Breast epithelium (tissue), 4 donors: Measurements from ENCODE around the gene PPP1R37. TPM values are rescaled to one million over a fixed set of nuclear protein-coding genes. Genes with fewer than 3 reads are reported as not detected.

Experiments used
- DNase-seq, 2 donors: peaks; one replicate each; pipeline ENCODE4 v3.0.0-alpha.2; 2019; ENCODE audit warnings: low spot score in 2 of 2
- H3K27ac ChIP-seq, 2 donors: fragments of 200-600 bp; sonication (generic) in 1 of 2; one replicate each; pipeline ENCODE4 v1.5.1; 2016 to 2019; ENCODE audit warnings: mild to moderate bottlenecking in 1 of 2
- H3K27me3 ChIP-seq, 2 donors: fragments of 200-600 bp; sonication (generic) in 1 of 2; one replicate each; pipeline versions ENCODE4 v1.5.1 to v1.6.0; 2017 to 2019; ENCODE audit warnings: control low read depth in 1 of 2, mild to moderate bottlenecking in 1 of 2
- H3K36me3 ChIP-seq: fragments of 200-600 bp; one replicate; pipeline ENCODE4 v1.5.1; 2019
- H3K4me1 ChIP-seq, 2 donors: fragments of 200-600 bp; sonication (generic); one replicate each; pipeline ENCODE4 v1.5.1; 2016 to 2019; ENCODE audit warnings: control low read depth in 1 of 2
- H3K4me3 ChIP-seq, 3 donors: fragments of 200-600 bp; sonication (generic); 1 replicate in 2 of 3; 2 replicates in 1 of 3; pipeline ENCODE4 v1.5.1; 2016 to 2019; ENCODE audit warnings: mild to moderate bottlenecking in 3 of 3, moderate library complexity in 2 of 3
- H3K9me3 ChIP-seq, 2 donors: fragments of 200-600 bp; sonication (generic) in 1 of 2; one replicate each; pipeline ENCODE4 v1.5.1; 2016 to 2019; ENCODE audit warnings: control low read depth in 1 of 2
- CTCF ChIP-seq, 3 donors: fragments of 450-650 bp; IDR thresholded peaks; one replicate each; pipeline ENCODE4 v1.5.1; 2016 to 2017; ENCODE audit warnings: antibody characterized with exemption in 3 of 3, mild to moderate bottlenecking in 3 of 3, moderate library complexity in 3 of 3
- POLR2A ChIP-seq: fragments of 450-650 bp; IDR thresholded peaks from one replicate; pipeline ENCODE4 v1.6.1; 2016; ENCODE audit warnings: antibody characterized with exemption, mild to moderate bottlenecking, moderate library complexity
- POLR2AphosphoS5 ChIP-seq, 3 donors: sonication (generic); formaldehyde crosslinking; IDR thresholded peaks; one replicate each; pipeline ENCODE4 v1.6.1; 2017; ENCODE audit warnings: antibody characterized with exemption in 3 of 3
- intact Hi-C: fragments of 100-400 bp; cut with DNase I; formaldehyde crosslinking; loops from one replicate; pipeline ENCODE4 v1.15.1; 2023; ENCODE audit warnings: low total_unique reads
- total RNA-seq, 3 donors: library from RNA; depleted of rRNA; stranded (reverse); fragments of >200 nt; gene quantifications; one replicate each; pipeline ENCODE4 v1.1.0, GENCODE V29; 2016

PPP1R37 gene
- total RNA-seq, 3 donors from 2014 or later: 18.6 to 50.8 (median 33.8) TPM

- DNase-seq: no peak
- Histone ChIP-seq H3K9me3 (no peaks in the 10 kb centered on the region), H3K27me3 (no peaks in the 10 kb centered on the region), H3K4me3 (no peak overlapping the region), H3K4me1 (peaks cover 0 to 9% of the 10 kb centered on the region in 2 donors), H3K36me3 (no peaks in the 10 kb centered on the region), H3K27ac (no peak overlapping the region)
- intact Hi-C loops: loop anchor here (5.0 kb wide), 1 partner anchor 1722 kb away; no protein-coding TSS in a partner anchor
- TF ChIP-seq POLR2AphosphoS5 (IDR thresholded peaks at IDR 0.05) (no peak), POLR2A (no peak), CTCF (IDR thresholded peaks at IDR 0.05) (no peak)
These were observed 75.9 kb downstream of the PPP1R37 start for GRCh38 chr19:45168767-45169351.

GRCh38 chr19:45169602-45170001, 76.6 kb downstream of the PPP1R37 start:
- intact Hi-C loops: loop anchor here (5.0 kb wide), 1 partner anchor 1722 kb away; no protein-coding TSS in a partner anchor
- Histone ChIP-seq H3K4me1 (peaks cover 0 to 7% of the 10 kb centered on the region in 2 donors), H3K9me3 (no peaks in the 10 kb centered on the region), H3K36me3 (no peaks in the 10 kb centered on the region), H3K4me3 (no peak overlapping the region), H3K27me3 (no peaks in the 10 kb centered on the region), H3K27ac (no peak overlapping the region)
- TF ChIP-seq POLR2A (no peak), CTCF (IDR thresholded peaks at IDR 0.05) (no peak)
- DNase-seq: no peak

GRCh38 chr19:45170146-45171106, 77.4 kb downstream of the PPP1R37 start:
- H3K4me1 ChIP-seq: peaks cover 0 to 7% of the 10 kb centered on the region in 2 donors
- H3K27ac ChIP-seq: peak overlapping the region in 1 of 2 donors; percentile 52
- no peak overlapping the region for H3K4me3 ChIP-seq
- no peak for TF ChIP-seq CTCF (IDR thresholded peaks at IDR 0.05)
- TF ChIP-seq POLR2AphosphoS5 (IDR thresholded peaks at IDR 0.05): no peak
- no peak for TF ChIP-seq POLR2A
- H3K27me3 ChIP-seq: no peaks in the 10 kb centered on the region
- intact Hi-C loops: no loop called here
- H3K9me3 ChIP-seq: no peaks in the 10 kb centered on the region
- H3K36me3 ChIP-seq: no peaks in the 10 kb centered on the region
- DNase-seq: no peak

- DNase-seq: no peak
- Histone ChIP-seq H3K9me3 (no peaks in the 10 kb centered on the region), H3K4me3 (no peak overlapping the region), H3K27me3 (no peaks in the 10 kb centered on the region), H3K36me3 (no peaks in the 10 kb centered on the region), H3K4me1 (peaks cover 0 to 7% of the 10 kb centered on the region in 2 donors), H3K27ac (peak overlapping the region in 1 of 2 donors; percentile 52)
- intact Hi-C loops: no loop called here
- TF ChIP-seq POLR2A (no peak), CTCF (IDR thresholded peaks at IDR 0.05) (no peak), POLR2AphosphoS5 (IDR thresholded peaks at IDR 0.05) (no peak)
These were observed 78.2 kb downstream of the PPP1R37 start for GRCh38 chr19:45171211-45171623.

- Histone ChIP-seq H3K27me3 (no peaks in the 10 kb centered on the region), H3K4me1 (peaks cover 0 to 7% of the 10 kb centered on the region in 2 donors), H3K36me3 (no peaks in the 10 kb centered on the region), H3K4me3 (no peak overlapping the region), H3K27ac (peak overlapping the region in 1 of 2 donors; percentile 66), H3K9me3 (no peaks in the 10 kb centered on the region)
- DNase-seq: no peak
- TF ChIP-seq POLR2AphosphoS5 (IDR thresholded peaks at IDR 0.05) (no peak), POLR2A (no peak), CTCF (IDR thresholded peaks at IDR 0.05) (no peak)
- intact Hi-C loops: no loop called here
These were observed 79.2 kb downstream of the PPP1R37 start for GRCh38 chr19:45172173-45172572.
